ENCODE results near the gene THSD8. TPM values are rescaled to one million over a fixed set of nuclear protein-coding genes. Genes with fewer than 3 reads are reported as not detected.

The THSD8 gene
- total and polyA plus RNA-seq, 2 of the 8 experiments (the other 6 are each of a cell fraction or from before 2014, with no cell fraction given) = 8.2 to 42.3 TPM

DNA sequence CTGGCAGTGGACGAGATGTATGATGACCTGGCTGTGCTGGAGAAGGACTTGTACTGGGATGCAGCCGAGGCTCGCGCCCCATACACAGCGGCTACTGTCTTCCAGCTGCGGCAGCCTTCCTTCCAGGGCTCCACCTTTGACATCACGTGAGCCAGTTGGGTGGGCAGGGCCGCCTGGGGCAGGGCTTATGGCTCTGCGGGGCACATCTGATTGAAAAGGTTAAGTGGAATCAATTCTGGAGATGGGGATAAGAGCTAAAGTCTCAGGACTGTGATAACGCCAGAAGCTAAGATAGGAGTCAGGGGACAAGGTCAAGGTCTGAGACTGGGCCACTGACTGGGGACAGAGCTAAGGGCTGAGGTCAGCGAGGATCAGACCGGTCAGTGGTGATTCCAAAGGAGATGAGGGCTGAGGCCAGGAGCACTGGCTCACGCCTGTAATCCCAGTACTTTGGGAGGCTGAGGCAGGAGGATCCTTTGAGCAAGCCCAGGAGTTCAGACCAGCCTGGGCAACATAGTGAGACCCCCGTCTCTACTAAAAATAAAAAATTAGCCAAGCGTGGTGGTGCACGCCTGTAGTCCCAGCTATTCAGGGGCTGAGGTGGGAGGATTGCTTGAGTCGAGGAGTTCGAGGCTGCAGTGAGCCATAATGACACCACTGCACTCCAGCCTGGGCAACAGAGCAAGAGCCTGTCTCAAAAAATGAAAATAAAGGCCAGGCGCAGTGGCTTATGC is 45.6 kb upstream of the THSD8 start:
- H2AK5ac ChIP-seq (ENCODE audit: low read depth, low read length) = no peak overlapping the region
- 96% methylated on average over 19 of the region's 19 CpGs; no CpG with 5 or more reads in 1 of the 2 experiments for WGBS, 2 experiments (ENCODE audit: extremely low coverage in 1 of 2, insufficient coverage in 1 of 2, insufficient read length in 1 of 2, insufficient replicate concordance in 2 of 2, low coverage in 1 of 2, low lambda C conversion rate in 2 of 2, missing lambda C conversion rate in 1 of 2)
- no peaks in the 10 kb centered on the region for H4K20me1 ChIP-seq (replicated peaks in 1 of 2; ENCODE audit: control insufficient read depth in 1 of 2, insufficient read depth in 2 of 2, low read length in 2 of 2)
- H4K8ac ChIP-seq (ENCODE audit: extremely low read depth, insufficient read depth, low read length) = no peak overlapping the region
- peaks cover 9% of the 10 kb centered on the region for H3K23me2 ChIP-seq (ENCODE audit: low read depth, low read length)
- CTCF ChIA-PET (ENCODE audit: partially characterized antibody) = interaction anchor here (0.6 to 17.5 kb wide), 7 partner anchors 11 to 149 kb away, joined by 3 to 288 read pairs (median 7); partner anchors contain the start of genes GCDH, GET3, JUNB and PRDX2
- H3K36me3 ChIP-seq (ENCODE audit: control insufficient read depth in 2 of 4, insufficient read depth in 4 of 4, low read length in 3 of 4) = no peaks in the 10 kb centered on the region; a peak in 1 of 8 replicates
- H3K18ac ChIP-seq (ENCODE audit: extremely low read depth, low read length) = no peak overlapping the region
- H2AFZ ChIP-seq (ENCODE audit: low read length) = no peak overlapping the region
- H3K56ac ChIP-seq (replicated peaks; ENCODE audit: insufficient read length, low read depth, low read length) = no peak overlapping the region
- H3K4ac ChIP-seq (replicated peaks; ENCODE audit: insufficient read length, low read depth, low read length) = no peak overlapping the region
- H3K9ac ChIP-seq (replicated peaks in 1 of 4; ENCODE audit: extremely low read depth in 1 of 4, low read depth in 3 of 4, low read length in 3 of 4) = no peak overlapping the region
- H3K4me1 ChIP-seq (replicated peaks in 1 of 4; ENCODE audit: control insufficient read depth in 3 of 4, insufficient read depth in 4 of 4, low read length in 3 of 4) = peaks cover 0 to 9% (median 6%) of the 10 kb centered on the region in 4 experiments; a peak in 6 of 7 replicates
- H3K9me3 ChIP-seq (ENCODE audit: insufficient read depth in 2 of 2, low read depth in 1 of 2, low read length in 1 of 2) = no peaks in the 10 kb centered on the region
- H4K5ac ChIP-seq (ENCODE audit: insufficient read length, low read depth, low read length) = no peak overlapping the region
- no peak overlapping the region for H2BK5ac ChIP-seq (ENCODE audit: low read depth, low read length)
- no peak overlapping the region for H3K4me2 ChIP-seq (ENCODE audit: insufficient read depth in 1 of 2, low read depth in 2 of 2, low read length in 2 of 2)
- H3K14ac ChIP-seq (ENCODE audit: insufficient read length) = no peak overlapping the region
- TF ChIP-seq, protein P1, sequence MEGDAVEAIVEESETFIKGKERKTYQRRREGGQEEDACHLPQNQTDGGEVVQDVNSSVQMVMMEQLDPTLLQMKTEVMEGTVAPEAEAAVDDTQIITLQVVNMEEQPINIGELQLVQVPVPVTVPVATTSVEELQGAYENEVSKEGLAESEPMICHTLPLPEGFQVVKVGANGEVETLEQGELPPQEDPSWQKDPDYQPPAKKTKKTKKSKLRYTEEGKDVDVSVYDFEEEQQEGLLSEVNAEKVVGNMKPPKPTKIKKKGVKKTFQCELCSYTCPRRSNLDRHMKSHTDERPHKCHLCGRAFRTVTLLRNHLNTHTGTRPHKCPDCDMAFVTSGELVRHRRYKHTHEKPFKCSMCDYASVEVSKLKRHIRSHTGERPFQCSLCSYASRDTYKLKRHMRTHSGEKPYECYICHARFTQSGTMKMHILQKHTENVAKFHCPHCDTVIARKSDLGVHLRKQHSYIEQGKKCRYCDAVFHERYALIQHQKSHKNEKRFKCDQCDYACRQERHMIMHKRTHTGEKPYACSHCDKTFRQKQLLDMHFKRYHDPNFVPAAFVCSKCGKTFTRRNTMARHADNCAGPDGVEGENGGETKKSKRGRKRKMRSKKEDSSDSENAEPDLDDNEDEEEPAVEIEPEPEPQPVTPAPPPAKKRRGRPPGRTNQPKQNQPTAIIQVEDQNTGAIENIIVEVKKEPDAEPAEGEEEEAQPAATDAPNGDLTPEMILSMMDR (IDR thresholded peaks at IDR 0.05; ENCODE audit: control extremely low read depth in 1 of 3, insufficient read depth in 1 of 3, low read depth in 1 of 3, low read length in 3 of 3) = no peak
- no peak for TF ChIP-seq RFX5 (IDR thresholded peaks at IDR 0.05; ENCODE audit: borderline replicate concordance, low read depth, low read length)
- no peak for TF ChIP-seq MAFK (IDR thresholded peaks at IDR 0.05; ENCODE audit: low read depth, low read length)
- TF ChIP-seq NANOG (IDR thresholded peaks at IDR 0.05; ENCODE audit: insufficient read depth, low read depth, low read length, poor library complexity, severe bottlenecking) = no peak
- TF ChIP-seq SIX5 (IDR thresholded peaks at IDR 0.05; ENCODE audit: low read depth, low read length) = no peak
- no peak for TF ChIP-seq CTBP2 (IDR thresholded peaks at IDR 0.05; ENCODE audit: borderline replicate concordance, insufficient read depth, insufficient read length, low read length)
- no peak for TF ChIP-seq POLR2A (IDR thresholded peaks at IDR 0.05; ENCODE audit: control extremely low read depth in 1 of 2, low read depth in 2 of 2, low read length in 2 of 2)
- TF ChIP-seq POU5F1 (IDR thresholded peaks at IDR 0.05; ENCODE audit: low read depth, low read length) = no peak
- H3K4me3 ChIP-seq (ENCODE audit: extremely low read depth in 1 of 4, insufficient read depth in 2 of 4, low read depth in 3 of 4, low read length in 4 of 4) = no peak overlapping the region
- no peak overlapping the region for H4K91ac ChIP-seq (replicated peaks; ENCODE audit: insufficient read length, low read length)
- no peak overlapping the region for H2BK15ac ChIP-seq (ENCODE audit: low read length)
- DNase-seq (ENCODE audit: low read depth in 1 of 2, low spot score in 2 of 2) = no peak
- no peaks in the 10 kb centered on the region; a peak in 3 of 7 replicates for H3K27me3 ChIP-seq (replicated peaks in 1 of 4; ENCODE audit: control insufficient read depth in 3 of 4, extremely low read depth in 1 of 4, insufficient read depth in 3 of 4, low read length in 3 of 4)
- H3K79me1 ChIP-seq (ENCODE audit: low read depth, low read length) = no peaks in the 10 kb centered on the region
- H2BK20ac ChIP-seq (ENCODE audit: low read length) = no peak overlapping the region
- H3K79me2 ChIP-seq (ENCODE audit: control insufficient read depth in 1 of 2, insufficient read depth in 2 of 2, low read length in 2 of 2) = no peaks in the 10 kb centered on the region
- no peak overlapping the region for H2BK12ac ChIP-seq (ENCODE audit: low read depth, low read length)
- no peak for FAIRE-seq
- no peak overlapping the region for H3K27ac ChIP-seq (ENCODE audit: low read depth, low read length)
- H3K23ac ChIP-seq (ENCODE audit: insufficient read length) = no peak overlapping the region
- POLR2A ChIA-PET (ENCODE audit: partially characterized antibody) = interaction anchor here (0.9 to 8.1 kb wide), 10 partner anchors 7 to 45 kb away, joined by 3 to 70 read pairs (median 8); partner anchors contain the start of genes PRDX2, THSD8, TNPO2 and TRIR
- no peak overlapping the region for H2BK120ac ChIP-seq (replicated peaks; ENCODE audit: low read depth, low read length)

Measured in H1 (cell line).